ENCODE results near the gene CDKL5. TPM values are rescaled to one million over a fixed set of nuclear protein-coding genes. Genes with fewer than 3 reads are reported as not detected.
A peak's percentile ranks its signal among the peaks of the same experiment; 100 is the strongest.

CDKL5 gene
- total RNA-seq, 6 donors from 2014 or later, result 17.8 to 47.1 (median 23.4) TPM

GRCh38 chrX:18573556-18573955, 148.1 kb downstream of the CDKL5 start:
- Histone ChIP-seq H3K4me3 (no peak overlapping the region), H3K9me3 (no peaks in the 10 kb centered on the region), H3K4me1 (no peaks in the 10 kb centered on the region), H3K36me3 (no peaks in the 10 kb centered on the region), H3K27ac (no peak overlapping the region), H3K27me3 (no peaks in the 10 kb centered on the region)
- DNase-seq, result no peak
- ATAC-seq (ENCODE audit: low FRiP score in 2 of 2), result no peak
- 68 to 88% methylated on average over 3 of the region's 3 CpGs for WGBS, 2 donors
- TF ChIP-seq POLR2A (IDR thresholded peaks at IDR 0.05), result no peak
- TF ChIP-seq EP300 (IDR thresholded peaks at IDR 0.05), result no peak
- TF ChIP-seq CTCF (IDR thresholded peaks at IDR 0.05), result no peak
- TF ChIP-seq POLR2AphosphoS5 (IDR thresholded peaks at IDR 0.05), result no peak

- 82 to 87% methylated on average over 2 to 3 of the region's 3 CpGs for WGBS, 2 donors
- Histone ChIP-seq H3K27me3 (no peaks in the 10 kb centered on the region), H3K9me3 (no peaks in the 10 kb centered on the region), H3K4me3 (no peak overlapping the region), H3K4me1 (no peaks in the 10 kb centered on the region), H3K36me3 (no peaks in the 10 kb centered on the region), H3K27ac (no peak overlapping the region)
- ATAC-seq (ENCODE audit: low FRiP score in 2 of 2) (peak in 1 of 2 donors; percentile 61), DNase-seq (no peak)
- no peak for TF ChIP-seq POLR2AphosphoS5 (IDR thresholded peaks at IDR 0.05)
- no peak for TF ChIP-seq CTCF (IDR thresholded peaks at IDR 0.05)
- TF ChIP-seq EP300 (IDR thresholded peaks at IDR 0.05), result no peak
- TF ChIP-seq POLR2A (IDR thresholded peaks at IDR 0.05), result no peak
Measured at GRCh38 chrX:18574591-18574990, 149.2 kb downstream of the CDKL5 start.

- TF ChIP-seq POLR2AphosphoS5 (IDR thresholded peaks at IDR 0.05) (no peak), POLR2A (IDR thresholded peaks at IDR 0.05) (no peak), CTCF (IDR thresholded peaks at IDR 0.05) (no peak), EP300 (IDR thresholded peaks at IDR 0.05) (no peak)
- Histone ChIP-seq H3K9me3 (no peaks in the 10 kb centered on the region), H3K27ac (no peak overlapping the region), H3K4me3 (no peak overlapping the region), H3K36me3 (peaks cover 0 to 2% (median 0%) of the 10 kb centered on the region in 4 donors), H3K27me3 (no peaks in the 10 kb centered on the region), H3K4me1 (no peaks in the 10 kb centered on the region)
- 77 to 86% methylated on average over 1 of the region's 1 CpG for WGBS, 2 donors
- DNase-seq, result no peak
- no peak for ATAC-seq (ENCODE audit: low FRiP score in 2 of 2)
Measured at GRCh38 chrX:18575744-18576143, 150.3 kb downstream of the CDKL5 start.

GRCh38 chrX:18577400-18577799, 152.0 kb downstream of the CDKL5 start:
- Histone ChIP-seq H3K27me3 (no peaks in the 10 kb centered on the region), H3K27ac (no peak overlapping the region), H3K4me1 (no peaks in the 10 kb centered on the region), H3K4me3 (no peak overlapping the region), H3K9me3 (no peaks in the 10 kb centered on the region), H3K36me3 (peaks cover 0 to 2% (median 0%) of the 10 kb centered on the region in 4 donors)
- no peak for TF ChIP-seq EP300 (IDR thresholded peaks at IDR 0.05)
- 83 to 93% methylated on average over 3 to 4 of the region's 4 CpGs for WGBS, 2 donors
- no peak for DNase-seq
- no peak for ATAC-seq (ENCODE audit: low FRiP score in 2 of 2)

GRCh38 chrX:18578546-18578945, 153.1 kb downstream of the CDKL5 start:
- Histone ChIP-seq H3K27me3 (no peaks in the 10 kb centered on the region), H3K4me1 (no peaks in the 10 kb centered on the region), H3K9me3 (no peaks in the 10 kb centered on the region), H3K4me3 (no peak overlapping the region), H3K36me3 (peaks cover 0 to 2% (median 0%) of the 10 kb centered on the region in 4 donors), H3K27ac (no peak overlapping the region)
- TF ChIP-seq POLR2A (IDR thresholded peaks at IDR 0.05) (no peak), POLR2AphosphoS5 (IDR thresholded peaks at IDR 0.05) (no peak), CTCF (IDR thresholded peaks at IDR 0.05) (no peak), EP300 (IDR thresholded peaks at IDR 0.05) (no peak)
- ATAC-seq (ENCODE audit: low FRiP score in 2 of 2) (no peak), DNase-seq (no peak)
- 60 to 86% methylated on average over 2 of the region's 2 CpGs for WGBS, 2 donors

Measured in upper lobe of left lung (tissue), 6 donors.